GM18498 (cell line): ENCODE results near the gene SOX15.
"Not testable (repeated sequence)": the region's sequence is repeated elsewhere in the genome, so short reads cannot be mapped to it uniquely, and the experiment has no call there.

Experiments
- ATAC-seq: cut with Tn5 transposase; IDR thresholded peaks from one replicate; pipeline ENCODE4 v1.9.1; 2021; ENCODE audit warnings: mild to moderate bottlenecking, moderate library complexity; ENCODE audit not compliant: unreplicated experiment

Gene SOX15

GRCh38 chr17:7611635-7612293, 21.9 kb upstream of the SOX15 start:
- ATAC-seq, result no peak

GRCh38 chr17:7610641-7611040, 20.7 kb upstream of the SOX15 start:
- ATAC-seq, result no peak

DNA sequence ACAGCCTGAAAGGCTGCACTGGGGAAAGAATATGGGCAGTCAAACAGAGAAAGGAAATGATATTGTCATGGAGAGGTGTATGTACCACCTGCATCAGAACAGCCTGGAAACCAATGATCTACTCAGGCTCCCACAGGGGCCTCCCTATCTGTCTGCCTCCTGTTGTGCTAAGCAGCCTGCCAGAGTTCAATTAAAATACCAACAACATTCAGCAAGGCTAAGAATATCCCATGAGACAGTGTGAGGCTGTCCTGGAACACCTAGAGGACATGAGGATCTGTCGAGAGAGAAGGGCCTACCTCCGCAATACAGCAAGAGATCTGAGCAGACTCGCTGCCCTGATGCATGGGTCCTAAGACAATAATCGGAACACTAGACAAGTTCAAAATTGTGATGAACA, 16.4 kb upstream of the SOX15 start:
- no peak for ATAC-seq

GRCh38 chr17:7597561-7597960, 7.7 kb upstream of the SOX15 start:
- not testable (repeated sequence) for ATAC-seq

DNA sequence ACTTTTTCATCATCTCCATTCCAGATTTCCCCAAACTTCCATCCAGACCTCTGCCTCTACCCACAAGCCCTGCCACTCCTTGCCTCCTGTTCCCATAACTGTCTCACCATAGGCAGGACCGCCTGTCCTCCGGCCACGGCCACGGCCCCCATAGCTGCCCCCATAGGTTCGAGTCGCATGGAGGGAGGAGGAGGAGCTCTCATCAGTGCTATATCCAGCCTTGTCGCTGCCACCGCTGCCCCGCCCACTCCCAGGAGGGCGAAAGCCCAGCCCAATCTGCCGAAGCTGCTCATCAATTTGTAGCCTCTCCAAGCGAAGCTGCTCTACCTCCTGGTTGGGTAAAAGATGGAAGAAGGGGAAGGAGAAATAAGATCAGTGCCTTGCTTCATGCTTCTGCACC, 3.4 kb upstream of the SOX15 start:
- no peak for ATAC-seq

DNA sequence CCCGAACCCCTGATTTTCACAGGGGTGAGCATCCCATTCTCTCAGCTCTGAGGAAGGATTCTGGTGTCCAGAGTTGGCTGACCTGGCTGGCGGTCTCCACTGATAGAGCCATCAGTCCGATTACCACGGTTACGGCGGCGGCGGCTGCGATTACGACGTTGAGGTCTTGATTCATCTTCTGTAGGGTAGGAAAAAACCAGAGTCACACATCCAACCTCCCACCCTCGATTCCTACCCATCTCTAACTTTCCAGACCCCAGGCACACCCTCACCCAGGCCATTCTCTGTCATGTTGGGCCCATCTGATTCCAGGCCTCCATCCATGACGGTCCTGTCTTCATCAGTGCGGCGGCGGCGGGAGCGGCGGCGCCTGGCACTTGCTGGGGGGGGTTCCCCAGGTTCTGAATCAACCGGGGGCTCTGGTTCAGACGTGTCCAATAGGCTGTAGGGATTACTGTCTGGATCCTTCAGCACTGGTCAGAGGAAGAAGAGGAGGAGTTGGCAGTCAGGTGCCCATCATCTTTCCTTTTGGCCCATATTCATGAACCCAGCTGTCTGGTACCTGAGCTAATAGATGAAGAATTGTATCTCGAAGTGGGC, 2.6 kb upstream of the SOX15 start:
- no peak for ATAC-seq

DNA sequence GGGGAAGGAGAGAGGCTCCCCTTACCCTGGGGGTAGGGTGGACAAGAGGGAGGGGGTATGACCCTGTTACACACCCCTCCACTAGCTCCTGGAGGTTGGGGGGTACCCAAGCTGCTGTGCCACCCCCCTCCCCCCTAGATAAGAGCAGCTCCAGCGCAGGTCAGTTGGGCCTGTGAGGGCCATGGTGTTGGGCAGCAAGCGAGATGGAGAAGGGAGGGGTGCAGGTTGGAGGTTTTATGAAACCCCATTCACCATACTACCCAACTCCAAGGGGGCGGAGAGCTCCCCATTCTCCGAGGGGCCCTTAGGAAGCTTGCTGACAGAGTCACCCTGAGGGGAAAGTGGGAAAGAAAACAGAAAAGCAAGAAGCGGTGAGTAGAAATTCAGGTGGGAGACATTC, 1.7 kb upstream of the SOX15 start:
- ATAC-seq, result no peak

GRCh38 chr17:7590743-7591142, 849 bp upstream of the SOX15 start:
- ATAC-seq, result no peak

DNA sequence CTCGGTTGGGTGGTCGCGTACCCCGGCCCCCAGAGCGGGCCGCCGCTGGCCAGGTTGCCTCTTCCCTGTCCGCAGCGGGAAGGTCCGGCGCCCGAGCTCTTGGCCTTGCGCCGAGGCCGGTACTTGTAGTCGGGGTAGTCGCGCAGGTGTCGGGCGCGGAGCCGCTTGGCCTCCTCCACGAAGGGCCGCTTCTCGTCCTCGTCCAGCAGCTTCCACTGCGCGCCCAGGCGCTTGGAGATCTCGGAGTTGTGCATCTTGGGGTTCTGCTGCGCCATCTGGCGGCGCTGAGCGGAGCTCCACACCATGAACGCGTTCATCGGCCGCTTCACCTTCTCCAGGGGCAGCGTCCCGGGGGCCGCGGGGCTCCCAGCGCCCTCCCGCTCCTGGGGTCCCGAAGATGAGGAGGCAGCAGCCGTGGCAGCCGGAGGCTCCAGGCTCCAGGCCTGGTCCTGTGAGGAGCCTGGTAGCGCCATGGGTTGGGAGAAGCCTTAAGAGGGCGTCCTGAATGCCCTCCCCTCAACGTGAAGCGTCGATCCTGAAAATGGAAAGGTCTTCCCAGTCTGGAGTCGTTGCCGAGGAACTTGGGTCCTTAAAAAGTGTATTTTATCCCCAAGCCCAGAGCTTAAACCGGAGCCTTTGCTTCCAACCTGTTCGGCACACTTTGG, 558 bp downstream of the SOX15 start:
- ATAC-seq, result no peak

DNA sequence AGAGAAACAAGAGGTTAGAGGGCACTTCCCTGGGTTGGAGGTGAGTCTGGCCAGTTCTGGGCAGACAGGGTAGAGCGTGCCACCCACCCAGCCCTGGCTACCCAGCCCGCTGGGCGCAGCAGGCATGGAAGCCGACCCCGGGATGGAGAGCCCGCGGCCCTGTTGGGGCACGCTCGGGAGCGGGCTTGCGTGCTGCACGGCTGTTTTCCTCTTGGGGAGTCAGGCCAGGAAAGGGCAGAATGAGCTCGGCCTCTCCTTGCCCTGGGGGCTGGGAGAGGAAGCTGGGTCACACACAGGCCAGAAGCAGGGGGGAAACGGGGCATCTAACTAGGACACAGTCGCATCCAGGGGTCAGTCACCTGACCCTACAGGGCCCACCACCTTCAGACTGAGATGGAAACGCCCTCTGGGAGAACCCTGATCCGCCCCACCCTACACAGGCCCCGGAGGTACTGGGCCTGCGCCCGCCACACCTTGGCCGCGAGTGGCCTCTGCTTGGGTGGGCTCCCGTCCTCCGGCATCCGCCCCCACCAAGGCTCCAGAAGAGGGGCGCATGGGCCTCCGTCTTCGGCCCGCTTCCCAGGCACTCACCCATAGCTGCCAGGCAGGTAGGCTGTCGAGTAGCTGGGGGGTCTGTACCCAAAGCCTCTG, 1.2 kb downstream of the SOX15 start:
- ATAC-seq, result no peak

GRCh38 chr17:7587420-7588151, 2.3 kb downstream of the SOX15 start:
- ATAC-seq, result no peak

DNA sequence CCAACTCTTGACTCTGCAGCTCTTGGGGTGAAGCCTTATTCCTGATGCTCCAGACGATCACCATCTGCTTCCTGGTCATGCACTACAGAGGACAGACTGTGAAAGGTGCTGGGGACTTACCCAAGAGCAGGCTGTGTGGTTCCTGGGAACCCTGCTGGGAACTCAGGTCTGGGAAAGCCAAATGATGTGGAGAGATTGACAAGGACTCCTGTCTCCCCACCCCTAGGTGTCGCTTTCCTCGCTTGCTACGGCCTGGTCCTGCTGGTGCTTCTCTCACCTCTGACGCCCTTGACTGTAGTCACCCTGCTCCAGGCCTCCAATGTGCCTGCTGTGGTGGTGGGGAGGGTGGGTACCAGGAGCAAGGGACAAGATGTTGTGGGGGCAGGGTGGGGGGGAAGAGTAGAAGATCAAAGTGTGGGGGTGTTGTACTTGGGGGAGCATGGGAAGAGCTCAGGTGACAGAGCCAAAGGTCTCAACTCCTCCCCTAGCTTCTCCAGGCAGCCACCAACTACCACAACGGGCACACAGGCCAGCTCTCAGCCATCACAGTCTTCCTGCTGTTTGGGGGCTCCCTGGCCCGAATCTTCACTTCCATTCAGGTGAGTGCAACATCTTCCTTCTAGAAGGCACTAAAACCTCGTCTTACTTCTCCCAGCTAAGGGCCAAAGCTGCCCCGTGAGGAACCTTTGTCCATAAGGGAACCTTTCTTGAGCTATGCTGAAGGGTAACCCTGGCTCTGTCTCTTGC, 3.0 kb downstream of the SOX15 start:
- no peak for ATAC-seq

DNA sequence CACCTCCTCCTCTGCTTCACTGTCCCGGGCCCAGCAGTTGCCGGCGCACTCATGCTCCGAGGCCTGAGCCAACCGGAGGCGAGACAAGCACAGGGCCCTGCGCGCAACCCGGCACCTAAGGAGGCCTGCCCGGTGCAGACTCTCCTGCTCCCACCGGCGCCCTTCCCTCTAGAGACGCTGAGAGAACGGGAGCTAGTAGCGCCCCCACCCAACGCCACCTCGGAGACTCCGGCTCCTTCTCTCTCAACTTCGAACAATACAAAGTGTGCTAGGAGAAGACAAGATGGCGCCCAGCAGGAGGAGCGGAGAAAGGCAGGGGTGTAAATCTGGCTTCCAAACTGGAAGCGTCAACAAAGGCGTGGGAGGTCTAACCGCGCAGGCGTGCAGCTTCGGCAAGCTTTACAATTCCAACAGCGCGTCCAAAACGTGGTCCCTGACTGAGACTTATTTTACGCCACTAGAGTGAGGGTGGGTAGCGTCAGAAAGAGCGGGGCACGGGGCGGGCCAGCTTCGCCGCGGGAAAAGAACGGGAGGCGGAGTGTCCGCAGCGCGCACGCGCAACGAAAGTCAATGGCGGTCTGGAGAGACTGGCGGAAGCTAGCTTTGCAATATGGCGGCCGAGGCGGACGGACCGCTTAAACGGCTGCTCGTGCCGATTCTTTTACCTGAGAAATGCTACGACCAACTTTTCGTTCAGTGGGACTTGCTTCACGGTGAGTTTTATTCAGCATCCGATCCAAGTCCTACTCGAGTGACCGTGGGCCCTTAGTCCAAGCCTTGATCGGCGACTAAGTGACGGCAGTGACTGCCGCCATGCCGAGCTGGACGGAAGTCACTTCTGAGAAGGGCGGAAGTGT, 6.4 kb downstream of the SOX15 start, which contains the start of gene MPDU1:
Gene MPDU1 (plus strand): TSS at position 600 of the 857 bp plus-strand sequence. CDS start 11 bp downstream, at position 611.
- ATAC-seq, result peak; percentile 72

- ATAC-seq, result no peak
These were observed 7.3 kb downstream of the SOX15 start for GRCh38 chr17:7582396-7583252.

GRCh38 chr17:7580604-7581575, 9.0 kb downstream of the SOX15 start:
- no peak for ATAC-seq

DNA sequence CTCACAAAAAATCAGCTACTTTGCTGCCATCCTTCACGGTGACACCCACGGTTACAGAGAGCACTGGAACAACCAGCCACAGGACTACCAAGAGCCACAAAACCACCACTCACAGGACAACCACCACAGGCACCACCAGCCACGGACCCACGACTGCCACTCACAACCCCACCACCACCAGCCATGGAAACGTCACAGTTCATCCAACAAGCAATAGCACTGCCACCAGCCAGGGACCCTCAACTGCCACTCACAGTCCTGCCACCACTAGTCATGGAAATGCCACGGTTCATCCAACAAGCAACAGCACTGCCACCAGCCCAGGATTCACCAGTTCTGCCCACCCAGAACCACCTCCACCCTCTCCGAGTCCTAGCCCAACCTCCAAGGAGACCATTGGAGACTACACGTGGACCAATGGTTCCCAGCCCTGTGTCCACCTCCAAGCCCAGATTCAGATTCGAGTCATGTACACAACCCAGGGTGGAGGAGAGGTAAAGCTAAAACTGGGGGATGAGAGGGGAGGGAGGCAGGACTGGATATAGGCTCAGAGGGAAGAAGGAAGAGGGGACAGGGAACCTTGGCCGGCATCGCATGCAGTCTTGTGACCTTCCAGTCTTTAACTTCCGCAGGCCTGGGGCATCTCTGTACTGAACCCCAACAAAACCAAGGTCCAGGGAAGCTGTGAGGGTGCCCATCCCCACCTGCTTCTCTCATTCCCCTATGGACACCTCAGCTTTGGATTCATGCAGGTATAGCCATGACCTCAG, 9.9 kb downstream of the SOX15 start:
- ATAC-seq, result no peak
